NCI-H2029 treated with DMSO at 0.1 percent for 48 hours (cell line): ENCODE results near the gene FLVCR1.

ENCODE experiments used
- DNase-seq: peaks from one replicate; lab custom pipeline; 2025; lab: John Stamatoyannopoulos, UW

The FLVCR1 gene

GRCh38 chr1:212915245-212916091, 57.4 kb downstream of the FLVCR1 start:
- no peak for DNase-seq

- DNase-seq, result peak; percentile 7
These were observed 58.5 kb downstream of the FLVCR1 start for GRCh38 chr1:212916481-212917133.

DNA sequence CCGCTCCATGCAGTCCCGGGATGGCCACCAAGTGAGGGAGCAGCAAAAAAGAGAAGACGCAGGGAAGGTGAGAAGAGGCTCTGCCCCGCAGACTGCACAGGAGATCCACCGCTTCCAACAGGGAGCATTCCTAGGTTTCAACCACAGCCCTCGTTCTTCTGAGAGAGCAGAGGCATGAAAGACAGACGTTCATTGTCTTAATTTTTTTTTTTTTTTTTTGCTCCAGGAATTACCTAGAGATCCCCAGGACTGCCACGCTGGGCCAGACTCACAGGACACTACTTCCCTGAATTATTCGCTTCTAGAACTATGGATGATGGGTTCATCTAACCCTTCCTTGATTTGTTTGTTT, 59.0 kb downstream of the FLVCR1 start:
- no peak for DNase-seq

GRCh38 chr1:212917858-212918257, 59.8 kb downstream of the FLVCR1 start:
- no peak for DNase-seq

- no peak for DNase-seq
These were observed 60.7 kb downstream of the FLVCR1 start for GRCh38 chr1:212918824-212919223.

GRCh38 chr1:212920246-212920645, 62.2 kb downstream of the FLVCR1 start:
- no peak for DNase-seq

DNA sequence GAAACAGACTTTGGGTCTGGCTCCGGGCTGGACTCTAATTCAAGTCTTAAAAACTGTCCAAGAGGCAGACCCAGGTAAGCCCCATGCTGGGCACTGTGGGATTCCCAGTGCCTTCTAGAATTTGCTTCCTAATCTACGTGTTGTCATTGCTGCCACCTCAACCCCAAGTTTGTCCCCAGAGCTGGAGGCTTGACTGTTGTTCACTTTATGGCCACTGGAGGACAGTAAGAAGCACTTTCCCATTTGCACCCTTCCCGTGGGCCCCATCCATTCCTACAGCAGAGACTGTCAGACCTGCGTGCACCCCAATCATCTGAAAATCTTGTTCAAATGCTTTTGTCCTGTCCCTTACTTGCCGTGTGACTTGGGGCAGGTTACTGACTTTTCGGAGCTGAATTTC, 62.8 kb downstream of the FLVCR1 start:
- DNase-seq, result no peak

DNA sequence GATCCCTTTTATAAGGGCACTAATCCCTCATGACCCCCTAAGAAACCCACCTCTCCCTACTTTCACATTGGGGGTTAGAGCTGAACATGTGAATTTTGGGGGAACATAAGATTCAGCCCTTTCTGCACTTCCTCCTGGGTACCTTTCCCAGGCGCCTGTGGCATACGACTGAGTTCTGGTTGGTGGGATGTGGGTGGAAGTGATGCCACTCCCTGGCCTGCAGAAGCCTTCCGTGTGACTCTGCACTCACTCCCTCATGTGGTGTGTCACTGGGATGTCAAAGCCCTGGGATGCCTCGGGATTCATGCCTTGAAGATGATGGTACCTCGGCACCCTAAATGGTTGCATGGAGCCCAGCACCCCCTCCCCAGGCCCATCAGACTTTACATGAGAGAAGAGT, 63.9 kb downstream of the FLVCR1 start:
- no peak for DNase-seq

DNA sequence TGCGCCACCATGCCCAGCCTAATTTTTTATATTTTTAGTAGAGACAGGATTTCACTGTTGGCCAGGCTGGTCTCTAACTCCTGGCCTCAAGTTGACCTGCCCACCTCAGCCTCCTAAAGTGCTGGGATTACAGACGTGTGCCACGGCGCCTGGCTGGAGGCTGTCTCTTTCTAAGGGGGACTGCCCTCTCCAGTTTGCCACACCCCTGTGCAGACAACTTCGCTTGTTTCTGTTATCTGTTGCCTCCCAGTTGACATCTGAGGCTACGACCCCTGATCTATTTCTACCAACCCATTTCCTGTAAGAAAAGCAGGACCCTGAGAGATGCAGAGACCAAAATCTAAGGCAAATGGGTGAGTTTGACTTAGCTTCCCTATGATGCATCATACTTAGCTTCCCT, 68.3 kb downstream of the FLVCR1 start:
- DNase-seq, result no peak

DNA sequence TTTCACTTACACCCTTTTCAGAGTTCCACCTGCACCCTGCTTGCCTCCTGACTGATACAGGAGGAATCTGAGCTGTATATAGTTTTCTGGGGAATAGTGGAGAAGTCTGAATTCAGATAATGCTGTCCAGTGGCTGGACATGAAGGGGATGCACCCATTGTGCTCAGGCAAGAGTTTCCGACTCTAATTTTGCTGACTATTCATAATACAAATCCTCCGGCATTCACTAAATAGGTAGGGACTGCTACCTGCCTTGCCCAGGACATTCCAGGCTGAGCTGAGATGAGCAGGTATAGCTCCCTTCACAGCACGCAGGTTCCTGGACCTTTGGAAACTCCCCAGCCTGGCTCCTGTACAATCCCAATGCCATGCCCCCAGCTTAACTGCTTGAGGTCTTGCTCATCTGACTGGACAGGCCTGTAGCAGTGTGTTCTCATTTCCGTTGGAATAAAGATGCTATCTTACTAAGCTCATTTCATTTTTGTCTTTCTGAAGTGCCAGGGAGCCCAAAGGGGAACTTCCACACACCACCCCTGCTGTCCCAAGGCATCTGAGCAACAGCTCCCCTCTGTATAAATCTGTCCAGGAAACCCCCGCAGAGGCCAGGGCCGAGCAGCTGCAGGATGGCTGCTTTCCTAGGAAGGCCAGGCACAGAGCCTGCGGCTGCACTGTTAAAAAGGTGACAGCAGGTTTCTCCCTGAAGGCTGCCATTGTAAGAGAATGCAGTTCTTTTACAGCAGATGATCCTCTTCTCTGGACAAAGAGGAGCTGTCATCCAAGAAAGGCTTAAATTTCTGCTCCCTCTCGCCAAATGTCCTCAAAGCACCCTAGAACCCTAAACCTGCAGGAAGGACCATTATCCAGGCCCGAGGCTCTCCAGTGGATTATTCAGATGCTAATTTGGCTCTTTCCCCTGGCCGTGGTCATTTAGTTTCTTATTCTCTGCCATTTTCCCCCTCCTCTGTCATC, 70.5 kb downstream of the FLVCR1 start:
- no peak for DNase-seq

DNA sequence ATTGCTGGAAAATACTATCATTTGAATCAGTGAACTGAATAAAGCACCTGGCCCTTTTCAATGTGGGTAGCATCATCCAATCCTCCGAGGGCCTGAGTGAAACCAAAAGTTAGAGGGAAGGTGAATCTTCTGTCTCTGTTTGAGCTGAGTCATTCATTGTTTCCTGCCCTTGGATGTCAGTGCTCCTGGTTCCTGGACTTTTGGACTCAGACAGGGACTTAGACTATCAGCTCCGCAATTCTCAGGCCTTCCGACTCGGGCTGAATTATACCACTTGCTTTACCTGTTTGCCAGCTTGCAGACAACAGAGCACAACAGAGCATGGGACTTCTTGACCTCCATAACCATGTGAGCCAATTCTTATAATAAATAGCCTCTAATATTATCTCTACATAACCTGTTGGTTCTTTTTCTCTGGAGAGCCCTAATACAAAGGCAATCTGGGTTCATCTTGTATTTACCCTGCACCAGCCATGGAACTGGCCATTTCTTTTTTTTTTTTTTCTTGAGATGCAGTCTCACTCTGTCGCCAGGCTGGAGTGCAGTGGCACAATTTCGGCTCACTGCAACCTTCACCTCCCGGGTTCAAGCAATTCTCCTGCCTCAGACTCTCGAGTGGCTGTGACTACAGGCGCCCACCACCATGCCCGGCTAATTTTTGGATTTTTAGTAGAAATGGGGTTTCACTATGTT, 73.1 kb downstream of the FLVCR1 start:
- no peak for DNase-seq

GRCh38 chr1:212933815-212934471, 75.9 kb downstream of the FLVCR1 start:
- DNase-seq, result no peak

- no peak for DNase-seq
These were observed 77.4 kb downstream of the FLVCR1 start for GRCh38 chr1:212935387-212935981.

GRCh38 chr1:212937034-212937433, 79.0 kb downstream of the FLVCR1 start:
- no peak for DNase-seq

GRCh38 chr1:212938846-212939245, 80.8 kb downstream of the FLVCR1 start:
- DNase-seq, result no peak

DNA sequence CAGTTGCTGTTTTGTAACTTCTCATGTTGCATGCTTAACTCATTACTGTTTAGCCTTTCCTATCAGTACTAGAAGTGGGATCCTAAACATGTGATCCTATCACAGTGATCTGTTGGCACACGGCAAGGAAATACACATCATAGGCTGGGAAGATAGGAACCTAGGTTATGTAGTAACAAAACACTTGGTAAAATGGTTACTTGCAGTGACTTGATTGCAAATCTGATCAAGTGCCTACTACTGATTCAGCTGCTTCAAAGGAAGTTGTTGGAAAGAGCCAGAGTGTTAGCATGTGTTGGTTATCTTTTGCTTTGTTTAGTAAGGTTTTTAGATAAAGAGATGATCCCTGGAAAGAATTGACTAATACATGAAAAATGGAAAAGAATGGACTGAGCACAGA, 83.4 kb downstream of the FLVCR1 start:
- no peak for DNase-seq

- no peak for DNase-seq
These were observed 84.8 kb downstream of the FLVCR1 start for GRCh38 chr1:212942679-212943392.

- DNase-seq, result no peak
These were observed 85.3 kb downstream of the FLVCR1 start for GRCh38 chr1:212943393-212943710.

GRCh38 chr1:212944229-212944901, 86.3 kb downstream of the FLVCR1 start:
- DNase-seq, result no peak

DNA sequence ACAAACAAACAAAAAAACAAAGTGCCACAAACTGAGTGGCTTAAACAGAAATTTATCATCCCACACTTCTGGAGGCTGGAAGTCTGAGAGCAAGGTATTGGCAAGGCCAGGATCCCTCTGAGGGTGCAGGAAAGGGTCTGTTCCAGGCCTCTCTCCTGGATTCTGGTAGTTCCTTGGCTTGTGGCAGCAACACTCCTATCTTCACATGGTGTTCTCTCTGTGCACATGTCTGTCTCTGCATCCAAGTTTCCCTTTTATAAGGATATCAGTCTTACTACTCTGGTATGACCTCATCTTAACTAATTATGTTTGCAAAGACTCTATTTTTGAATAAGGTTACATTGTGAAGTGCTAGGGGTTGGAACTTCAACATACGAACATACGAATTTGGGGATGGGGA, 87.0 kb downstream of the FLVCR1 start:
- no peak for DNase-seq
